Effector memory CD8-positive, alpha-beta T cell (primary cell): ENCODE results near the gene GAST.
A peak's percentile ranks its signal among the peaks of the same experiment; 100 is the strongest.
"Not testable (repeated sequence)": the region's sequence is repeated elsewhere in the genome, so short reads cannot be mapped to it uniquely, and the experiment has no call there.

Source experiments
- ATAC-seq: fragments of 150-1000 bp; cut with Tn5 transposase; replicated peaks from 2 replicates; pipeline ENCODE4 v1.10.0; 2021; ENCODE audit warnings: mild to moderate bottlenecking, moderate library complexity
- DNase-seq, 3 experiments: peaks; one replicate each; pipeline ENCODE4 v3.0.0; 2021
- H3K27ac Mint-ChIP-seq, 2 donors: one replicate each; pipeline ENCODE4 v1.8.0; 2022; ENCODE audit warnings: mild to moderate bottlenecking in 2 of 2, mixed read lengths in 2 of 2, moderate library complexity in 2 of 2
- H3K27me3 Mint-ChIP-seq, 2 donors: one replicate each; pipeline ENCODE4 v1.8.0; 2022; ENCODE audit warnings: mixed read lengths in 2 of 2
- H3K36me3 Mint-ChIP-seq: one replicate; pipeline ENCODE4 v1.8.0; 2022; ENCODE audit warnings: mild to moderate bottlenecking, moderate library complexity, mixed read lengths; ENCODE audit not compliant: insufficient read depth
- H3K4me1 Mint-ChIP-seq, 2 donors: one replicate each; pipeline ENCODE4 v1.8.0; 2022; ENCODE audit warnings: low read depth in 2 of 2, mixed read lengths in 2 of 2
- H3K4me3 Mint-ChIP-seq, 2 donors: one replicate each; pipeline ENCODE4 v1.8.0; 2022; ENCODE audit warnings: mild to moderate bottlenecking in 2 of 2, mixed read lengths in 2 of 2, moderate library complexity in 2 of 2
- H3K9me3 Mint-ChIP-seq, 2 donors: one replicate each; pipeline ENCODE4 v1.8.0; 2022; ENCODE audit warnings: mixed read lengths in 2 of 2

GAST gene

GRCh38 chr17:41678411-41678906 lies 33.7 kb upstream of the GAST start:
- H3K36me3 Mint-ChIP-seq = peaks cover 7% of the 10 kb centered on the region
- H3K9me3 Mint-ChIP-seq = no peaks in the 10 kb centered on the region
- no peak for DNase-seq
- peaks cover 16 to 20% of the 10 kb centered on the region in 2 donors for H3K4me1 Mint-ChIP-seq
- H3K27me3 Mint-ChIP-seq = no peaks in the 10 kb centered on the region
- H3K27ac Mint-ChIP-seq = peak overlapping the region; percentile 92 to 93
- peak; percentile 3 for ATAC-seq
- H3K4me3 Mint-ChIP-seq = peak overlapping the region; percentile 80 to 87

- Mint-ChIP-seq H3K27me3 (no peaks in the 10 kb centered on the region), H3K27ac (peak overlapping the region; percentile 92 to 93), H3K4me1 (peaks cover 16 to 20% of the 10 kb centered on the region in 2 donors), H3K9me3 (no peaks in the 10 kb centered on the region), H3K36me3 (peaks cover 7% of the 10 kb centered on the region), H3K4me3 (peak overlapping the region; percentile 80 to 87)
- ATAC-seq (peak; percentile 89), DNase-seq (peak; percentile 58 to 61 (median 59))
Measured at GRCh38 chr17:41678907-41679739, 33.0 kb upstream of the GAST start.

GRCh38 chr17:41679740-41680425 lies 32.2 kb upstream of the GAST start:
- ATAC-seq (no peak), DNase-seq (no peak)
- peaks cover 16 to 20% of the 10 kb centered on the region in 2 donors for H3K4me1 Mint-ChIP-seq
- H3K9me3 Mint-ChIP-seq = no peaks in the 10 kb centered on the region
- H3K4me3 Mint-ChIP-seq = peak overlapping the region; percentile 80 to 87
- H3K27me3 Mint-ChIP-seq = no peaks in the 10 kb centered on the region
- H3K36me3 Mint-ChIP-seq = peaks cover 7% of the 10 kb centered on the region
- peak overlapping the region; percentile 92 to 93 for H3K27ac Mint-ChIP-seq

- ATAC-seq (no peak), DNase-seq (no peak)
- Mint-ChIP-seq H3K27me3 (no peaks in the 10 kb centered on the region), H3K4me1 (peaks cover 16 to 20% of the 10 kb centered on the region in 2 donors), H3K4me3 (peak overlapping the region in 1 of 2 donors; percentile 12), H3K27ac (peak overlapping the region in 1 of 2 donors; percentile 93), H3K36me3 (peaks cover 7% of the 10 kb centered on the region), H3K9me3 (no peaks in the 10 kb centered on the region)
Measured at GRCh38 chr17:41680426-41681040, 31.6 kb upstream of the GAST start.

GRCh38 chr17:41681776-41682175 lies 30.4 kb upstream of the GAST start:
- Mint-ChIP-seq H3K9me3 (no peaks in the 10 kb centered on the region), H3K27ac (no peak overlapping the region), H3K27me3 (no peaks in the 10 kb centered on the region), H3K36me3 (peaks cover 7% of the 10 kb centered on the region), H3K4me3 (no peak overlapping the region), H3K4me1 (peaks cover 16 to 20% of the 10 kb centered on the region in 2 donors)
- DNase-seq = no peak
- no peak for ATAC-seq

GRCh38 chr17:41682631-41683030 lies 29.5 kb upstream of the GAST start:
- no peaks in the 10 kb centered on the region for H3K9me3 Mint-ChIP-seq
- H3K27ac Mint-ChIP-seq = no peak overlapping the region
- DNase-seq (no peak), ATAC-seq (no peak)
- H3K4me3 Mint-ChIP-seq = no peak overlapping the region
- peaks cover 17 to 20% of the 10 kb centered on the region in 2 donors for H3K4me1 Mint-ChIP-seq
- H3K27me3 Mint-ChIP-seq = no peaks in the 10 kb centered on the region
- H3K36me3 Mint-ChIP-seq = peaks cover 7% of the 10 kb centered on the region

GRCh38 chr17:41683441-41684007 lies 28.6 kb upstream of the GAST start:
- H3K27ac Mint-ChIP-seq = no peak overlapping the region
- H3K36me3 Mint-ChIP-seq = peaks cover 10% of the 10 kb centered on the region
- no peak for ATAC-seq
- H3K9me3 Mint-ChIP-seq = no peaks in the 10 kb centered on the region
- no peaks in the 10 kb centered on the region for H3K27me3 Mint-ChIP-seq
- DNase-seq = no peak
- H3K4me1 Mint-ChIP-seq = peaks cover 16 to 19% of the 10 kb centered on the region in 2 donors
- H3K4me3 Mint-ChIP-seq = no peak overlapping the region

GRCh38 chr17:41684035-41684434 lies 28.1 kb upstream of the GAST start:
- Mint-ChIP-seq H3K27me3 (no peaks in the 10 kb centered on the region), H3K36me3 (peaks cover 15% of the 10 kb centered on the region), H3K9me3 (no peaks in the 10 kb centered on the region), H3K4me3 (no peak overlapping the region), H3K27ac (no peak overlapping the region), H3K4me1 (peaks cover 14% of the 10 kb centered on the region in 2 donors)
- ATAC-seq (no peak), DNase-seq (no peak)

GRCh38 chr17:41685753-41686152 lies 26.4 kb upstream of the GAST start:
- not testable (repeated sequence) for H3K4me3 Mint-ChIP-seq, H3K27me3 Mint-ChIP-seq, H3K27ac Mint-ChIP-seq, H3K9me3 Mint-ChIP-seq, DNase-seq, ATAC-seq
- H3K4me1 Mint-ChIP-seq = peaks cover 10 to 15% of the 10 kb centered on the region in 2 donors
- H3K36me3 Mint-ChIP-seq = peaks cover 25% of the 10 kb centered on the region

- H3K4me1 Mint-ChIP-seq = peaks cover 10 to 15% of the 10 kb centered on the region in 2 donors
- H3K36me3 Mint-ChIP-seq = peaks cover 31% of the 10 kb centered on the region
- no peak overlapping the region for H3K4me3 Mint-ChIP-seq
- H3K9me3 Mint-ChIP-seq = no peaks in the 10 kb centered on the region
- ATAC-seq (no peak), DNase-seq (no peak)
- no peaks in the 10 kb centered on the region for H3K27me3 Mint-ChIP-seq
- no peak overlapping the region for H3K27ac Mint-ChIP-seq
Measured at GRCh38 chr17:41686281-41686680, 25.9 kb upstream of the GAST start.

- Mint-ChIP-seq H3K4me3 (peak overlapping the region; percentile 98), H3K36me3 (peaks cover 48% of the 10 kb centered on the region), H3K27ac (peak overlapping the region; percentile 100), H3K9me3 (no peaks in the 10 kb centered on the region), H3K4me1 (peaks cover 17 to 25% of the 10 kb centered on the region in 2 donors), H3K27me3 (no peaks in the 10 kb centered on the region)
- DNase-seq (peak; percentile 56 to 61 (median 58)), ATAC-seq (peak; percentile 9)
Measured at GRCh38 chr17:41687828-41688640, 24.1 kb upstream of the GAST start.

GRCh38 chr17:41688641-41689496 lies 23.3 kb upstream of the GAST start, which contains the start of gene EIF1:
Gene EIF1, plus strand, starts transcription at chr17:41688885. Its CDS starts 154 bp downstream, at chr17:41689039.
- peak; percentile 72 for ATAC-seq
- peak within 1 kb of the TSS; percentile 100 for H3K27ac Mint-ChIP-seq
- peaks cover 17 to 25% of the 10 kb centered on the region in 2 donors for H3K4me1 Mint-ChIP-seq
- no peaks in the 10 kb centered on the region for H3K27me3 Mint-ChIP-seq
- H3K4me3 Mint-ChIP-seq = peak within 1 kb of the TSS; percentile 98
- DNase-seq = peak; percentile 100
- no peaks in the 10 kb centered on the region for H3K9me3 Mint-ChIP-seq
- peaks cover 56% of the 10 kb centered on the region for H3K36me3 Mint-ChIP-seq
